ENCODE measurements around the gene MOB3B.

Gene MOB3B

DNA sequence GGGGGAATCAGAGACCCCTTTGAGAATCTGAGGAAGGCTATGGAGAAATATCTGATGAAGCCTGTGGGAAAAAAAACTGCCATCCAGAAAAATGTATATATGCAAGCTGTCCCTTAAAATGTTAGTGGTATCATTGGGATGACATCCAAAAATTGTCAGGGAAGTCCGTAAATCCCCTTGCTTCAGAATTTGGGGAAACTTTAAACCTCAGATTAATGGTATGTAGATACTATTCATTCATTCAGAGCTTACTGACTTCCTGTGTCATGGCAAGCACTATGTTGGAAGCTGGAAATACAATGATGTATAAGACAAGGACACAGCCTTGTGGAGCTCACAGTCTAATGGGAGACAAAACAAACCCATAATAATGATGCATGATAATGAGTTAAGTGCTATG lies 10.9 kb upstream of the MOB3B start:
- no peak for DNase-seq

- no peak for DNase-seq
Measured at GRCh38 chr9:27539479-27540441, 10.1 kb upstream of the MOB3B start.

GRCh38 chr9:27538647-27539046 lies 9.0 kb upstream of the MOB3B start:
- no peak for DNase-seq

- DNase-seq, result no peak
Measured at GRCh38 chr9:27537756-27538155, 8.1 kb upstream of the MOB3B start.

GRCh38 chr9:27537027-27537435 lies 7.4 kb upstream of the MOB3B start:
- DNase-seq, result no peak

- no peak for DNase-seq
Measured at GRCh38 chr9:27536168-27536567, 6.6 kb upstream of the MOB3B start.

DNA sequence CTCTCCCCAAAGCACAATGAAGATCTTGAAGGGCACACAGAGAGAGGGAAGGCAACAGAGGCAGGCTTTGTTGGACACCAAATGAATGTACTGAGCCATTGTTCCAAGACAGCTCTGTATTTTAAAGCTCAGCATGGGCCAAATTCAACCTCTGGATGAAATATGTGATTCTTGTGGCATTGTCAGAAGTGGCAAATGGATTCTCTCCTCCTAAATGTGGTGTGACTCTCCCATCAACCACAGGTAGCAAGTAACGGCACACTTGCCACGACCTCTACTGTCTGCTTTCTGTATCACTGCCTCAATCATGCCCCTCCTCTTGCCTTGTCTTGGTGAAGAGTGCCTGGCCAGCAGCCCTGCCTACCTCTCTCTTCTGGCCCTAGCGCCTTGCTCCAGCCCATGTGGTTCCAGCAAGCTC lies 6.1 kb upstream of the MOB3B start:
- DNase-seq, result no peak

- no peak for DNase-seq
Measured at GRCh38 chr9:27534658-27535209, 5.1 kb upstream of the MOB3B start.

- no peak for DNase-seq
Measured at GRCh38 chr9:27534131-27534530, 4.5 kb upstream of the MOB3B start.

GRCh38 chr9:27533311-27533710 lies 3.7 kb upstream of the MOB3B start:
- no peak for DNase-seq

DNA sequence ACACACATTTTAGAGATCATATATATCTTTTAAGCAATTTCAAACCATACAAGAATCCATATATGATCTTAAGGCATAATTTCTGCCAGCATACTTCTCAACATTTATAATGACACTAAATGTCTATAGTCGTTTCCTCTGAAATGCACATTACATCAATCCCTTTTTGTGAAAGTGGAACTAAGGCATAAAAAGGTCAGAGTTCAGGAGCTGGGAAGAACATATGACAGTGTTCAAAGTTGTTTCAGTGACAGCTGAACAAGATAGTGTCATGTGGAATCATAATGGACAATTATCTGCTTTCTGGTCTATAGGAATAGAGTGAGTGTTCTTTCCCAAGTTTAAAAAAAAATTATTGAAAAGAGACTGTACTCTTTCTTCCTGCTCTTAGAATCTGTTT lies 2.4 kb upstream of the MOB3B start:
- DNase-seq, result no peak

DNA sequence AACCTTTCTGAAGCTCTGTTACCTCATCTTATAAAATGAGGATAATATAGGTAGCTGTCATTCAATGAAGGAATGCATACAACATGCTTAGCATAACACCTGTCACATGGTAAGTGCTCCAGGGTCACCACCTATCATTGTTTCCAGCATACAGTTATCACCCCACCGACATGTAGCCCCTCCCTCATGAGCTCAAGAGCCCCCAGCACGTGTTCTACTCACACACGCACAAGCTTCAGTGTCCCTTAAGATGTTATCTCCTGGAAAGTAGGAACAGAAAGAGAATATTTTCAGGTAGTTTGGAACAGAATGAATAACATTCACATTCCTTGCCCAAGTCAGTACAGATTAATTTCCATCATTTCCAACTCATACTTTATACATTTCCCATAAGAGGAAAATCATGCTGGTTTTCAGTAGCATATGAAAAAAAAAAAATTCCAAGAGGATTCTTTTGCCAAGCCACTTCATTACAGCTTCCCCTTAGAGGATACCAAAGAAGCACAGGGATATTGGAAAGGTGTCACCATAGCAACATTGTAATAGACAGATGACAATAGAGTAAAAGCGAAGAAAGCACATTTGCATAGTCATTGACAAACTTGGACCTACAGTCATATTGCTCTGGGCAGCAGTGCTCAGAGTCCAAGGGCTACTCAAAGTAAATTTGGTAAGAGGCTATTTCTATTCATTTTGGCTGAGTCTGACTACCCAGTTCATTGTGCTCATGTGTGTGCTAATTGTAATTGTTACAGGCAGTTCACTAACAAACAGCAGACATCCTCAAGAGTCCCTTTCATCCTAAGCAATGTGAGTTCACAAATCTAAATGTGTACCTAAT lies 1.5 kb upstream of the MOB3B start:
- DNase-seq, result no peak

DNA sequence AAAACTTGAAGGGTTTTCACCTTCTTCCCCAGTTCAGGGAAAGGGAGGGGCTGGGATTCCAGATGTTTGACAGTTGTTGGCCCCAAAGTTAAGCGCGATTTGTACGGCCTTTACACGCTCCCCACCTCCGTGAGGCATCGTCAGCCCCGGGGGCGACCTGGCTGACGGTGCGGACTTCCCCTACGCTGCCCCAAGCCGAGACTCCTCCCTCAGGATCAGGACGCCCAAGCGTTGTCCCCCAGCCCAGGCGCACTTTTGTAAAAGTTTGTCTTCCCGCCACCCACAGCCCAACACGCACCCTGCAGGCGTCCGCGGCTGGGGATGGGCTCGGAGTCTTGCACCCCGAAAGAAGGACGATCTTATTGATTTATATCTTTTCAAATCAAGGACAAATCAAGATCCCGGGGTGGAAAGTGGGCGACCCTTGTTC lies 713 bp downstream of the MOB3B start:
- DNase-seq, result peak; percentile 35

GRCh38 chr9:27528076-27528885 lies 1.3 kb downstream of the MOB3B start:
- DNase-seq, result peak; percentile 39

GRCh38 chr9:27527702-27528075 lies 1.9 kb downstream of the MOB3B start:
- no peak for DNase-seq

GRCh38 chr9:27524236-27524635 lies 5.4 kb downstream of the MOB3B start, which contains the start of gene IFNK:
IFNK (plus strand) TSS chr9:27524290; CDS start chr9:27524337, 47 bp downstream.
- DNase-seq, result no peak

- no peak for DNase-seq
Measured at GRCh38 chr9:27523141-27523540, 6.5 kb downstream of the MOB3B start.

DNA sequence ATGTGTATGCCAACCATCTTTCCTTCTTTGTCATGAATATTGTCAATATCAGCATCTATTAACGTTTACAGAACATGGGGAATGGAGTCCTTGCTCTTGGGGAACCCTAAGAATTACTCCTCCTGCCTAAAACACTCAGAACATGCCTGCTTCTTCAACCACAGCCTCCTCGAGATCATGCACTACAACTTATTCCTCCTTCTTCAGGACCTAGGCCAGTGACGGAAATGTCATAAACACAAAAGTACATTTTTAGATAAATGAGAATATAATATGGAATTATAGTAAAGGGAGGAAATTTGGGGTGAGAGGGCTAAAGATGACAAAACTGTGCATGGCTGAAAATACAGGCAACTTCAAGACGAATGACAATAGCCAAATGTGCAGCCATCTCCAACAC lies 8.6 kb downstream of the MOB3B start:
- no peak for DNase-seq

DNA sequence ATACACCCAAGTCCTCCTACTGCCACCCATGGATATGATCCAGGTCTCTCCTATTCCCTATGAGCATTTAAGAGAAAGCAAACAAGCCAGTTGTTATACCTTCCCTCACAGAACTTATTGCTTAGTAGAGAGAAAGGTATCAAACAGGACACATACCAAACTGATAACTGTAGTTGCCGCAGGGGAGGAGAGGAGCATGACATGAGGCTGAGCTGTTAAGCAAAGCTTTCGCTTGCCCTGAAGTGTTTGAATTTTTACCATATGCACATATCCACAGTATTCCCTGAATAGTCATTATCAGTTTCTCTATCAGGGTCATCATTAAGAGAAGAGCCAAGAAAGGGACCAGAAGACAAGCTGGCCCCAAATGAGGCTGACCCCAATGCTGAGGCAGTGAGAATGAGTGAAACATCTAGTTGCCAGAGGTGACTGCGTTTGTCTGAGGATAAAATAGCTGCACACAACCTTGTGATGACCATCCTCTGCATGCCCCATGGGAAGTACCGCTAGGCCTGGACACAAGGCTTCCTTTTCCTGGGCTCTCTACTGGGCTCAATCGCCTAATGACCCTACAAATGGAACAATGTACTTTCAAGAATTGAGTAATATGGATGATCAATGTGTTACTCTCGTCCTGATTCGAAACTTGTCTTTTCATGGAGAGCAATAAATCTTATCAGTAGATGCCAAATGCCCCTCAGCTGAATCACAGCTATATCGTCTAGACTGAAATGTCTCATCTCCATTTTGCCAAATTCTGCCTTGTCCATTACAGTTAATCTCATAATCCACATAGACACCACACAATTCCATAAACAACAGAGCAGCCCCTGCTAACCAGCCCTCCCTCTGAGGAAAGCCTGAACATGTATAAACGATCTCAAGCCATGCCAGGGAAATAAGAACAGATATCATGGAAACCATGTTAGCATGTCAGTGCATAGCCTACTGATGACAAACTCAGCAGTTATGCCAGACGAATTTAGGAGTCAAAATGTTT lies 9.8 kb downstream of the MOB3B start:
- no peak for DNase-seq

GRCh38 chr9:27518809-27519208 lies 10.8 kb downstream of the MOB3B start:
- no peak for DNase-seq

GRCh38 chr9:27518006-27518405 lies 11.6 kb downstream of the MOB3B start:
- no peak for DNase-seq
